GM23248 (cell line): Measurements from ENCODE around the gene TXNRD2. TPM values are rescaled to one million over a fixed set of nuclear protein-coding genes. Genes with fewer than 3 reads are reported as not detected.

Experiments
- DNase-seq: peaks from one replicate; pipeline ENCODE4 v3.0.0-alpha.2; 2015
- H2AFZ ChIP-seq: fragments of 200-600 bp; sonication (generic); 2 replicates; pipeline ENCODE4 v1.6.1; 2016; ENCODE audit warnings: antibody characterized with exemption
- H3F3A ChIP-seq: fragments of 200-600 bp; sonication (generic); 2 replicates; pipeline ENCODE4 v1.6.1; 2016; ENCODE audit warnings: mild to moderate bottlenecking, antibody characterized with exemption, mixed run types; ENCODE audit not compliant: insufficient read depth
- H3K27ac ChIP-seq: fragments of 200-600 bp; sonication (generic); 2 replicates; pipeline ENCODE4 v1.5.1; 2016; ENCODE audit warnings: mild to moderate bottlenecking
- H3K27me3 ChIP-seq: fragments of 200-600 bp; sonication (generic); replicated peaks from 2 replicates; pipeline ENCODE4 v1.6.1; 2016; ENCODE audit warnings: mild to moderate bottlenecking; ENCODE audit not compliant: insufficient read depth
- H3K36me3 ChIP-seq: fragments of 200-600 bp; sonication (generic); 2 replicates; pipeline ENCODE4 v1.6.1; 2016; ENCODE audit warnings: low read depth, mild to moderate bottlenecking
- H3K4me1 ChIP-seq: fragments of 200-600 bp; sonication (generic); 2 replicates; pipeline ENCODE4 v1.6.1; 2016; ENCODE audit warnings: mild to moderate bottlenecking; ENCODE audit not compliant: insufficient read depth
- H3K4me2 ChIP-seq: fragments of 200-600 bp; sonication (generic); one replicate; pipeline ENCODE4 v1.6.1; 2016; ENCODE audit warnings: mild to moderate bottlenecking; ENCODE audit not compliant: unreplicated experiment
- H3K4me3 ChIP-seq: fragments of 200-600 bp; sonication (generic); 2 replicates; pipeline ENCODE4 v1.5.1; 2016; ENCODE audit warnings: mild to moderate bottlenecking
- H3K79me2 ChIP-seq: fragments of 200-600 bp; sonication (generic); 2 replicates; pipeline ENCODE4 v1.6.1; 2016; ENCODE audit warnings: mild to moderate bottlenecking; ENCODE audit not compliant: insufficient read depth
- H3K9ac ChIP-seq: fragments of 200-600 bp; sonication (generic); 2 replicates; pipeline ENCODE4 v1.6.1; 2016; ENCODE audit warnings: mild to moderate bottlenecking
- H3K9me2 ChIP-seq: fragments of 200-600 bp; sonication (generic); 2 replicates; pipeline ENCODE4 v1.6.1; 2016; ENCODE audit warnings: mixed run types, mild to moderate bottlenecking, moderate library complexity; ENCODE audit not compliant: insufficient read depth
- H3K9me3 ChIP-seq: fragments of 200-600 bp; sonication (generic); one replicate; pipeline ENCODE4 v1.6.1; 2017; ENCODE audit warnings: low read depth
- H4K20me1 ChIP-seq: fragments of 200-600 bp; sonication (generic); 2 replicates; pipeline ENCODE4 v1.6.0; 2016; ENCODE audit not compliant: insufficient read depth
- EZH2 ChIP-seq: fragments of 200-600 bp; sonication (generic); IDR thresholded peaks from 2 replicates; pipeline ENCODE4 v1.6.1; 2018; ENCODE audit warnings: antibody characterized with exemption, mild to moderate bottlenecking; ENCODE audit not compliant: insufficient read depth, poor library complexity, severe bottlenecking
- EZH2phosphoT487 ChIP-seq: fragments of 200-600 bp; sonication (generic); IDR thresholded peaks from 2 replicates; pipeline ENCODE4 v1.6.1; 2018; ENCODE audit warnings: antibody characterized with exemption, moderate library complexity, mild to moderate bottlenecking, low read depth; ENCODE audit not compliant: insufficient read depth
- WGBS, 2 experiments: methylation state at CpG; one replicate each; pipeline ENCODE4 v1.1.6; 2015 to 2017; ENCODE audit warnings: low lambda C conversion rate in 2 of 2, low coverage in 1 of 2; ENCODE audit errors: missing lambda C conversion rate in 2 of 2; 5-methylcytosine and 5-hydroxymethylcytosine counted together
- in situ Hi-C: fragments of 300-500 bp; cut with MboI; formaldehyde crosslinking; loops from 2 replicates; pipeline ENCODE4 v1.15.0; 2020
- polyA plus RNA-seq: library from polyadenylated mRNA; unstranded; fragments of >200 nt; fragmentation: Nextera tagmentation; extraction: Ambion mirVana; gene quantifications from 2 replicates; pipeline ENCODE4 v1.2.1, GENCODE V29; 2016
- total RNA-seq: library from RNA; depleted of rRNA; stranded (reverse); fragments of >200 nt; shearing (Covaris generic); gene quantifications from 2 replicates; pipeline ENCODE4 v1.2.3, GENCODE V29; 2014

TXNRD2 gene
- total and polyA plus RNA-seq, 2 experiments from 2014 or later, result 20.1 to 24.8 TPM

GRCh38 chr22:19976671-19977070 is 35.1 kb upstream of the TXNRD2 start:
- in situ Hi-C loops, result loop anchor here (25.0 kb wide), 1 partner anchor 311 kb away; no protein-coding TSS in a partner anchor
- 85 to 86% methylated on average over 2 to 3 of the region's 3 CpGs for WGBS, 2 experiments
- H3K4me2 ChIP-seq, result no peak overlapping the region

GRCh38 chr22:19975707-19976035 is 34.1 kb upstream of the TXNRD2 start:
- H2AFZ ChIP-seq, result no peak overlapping the region
- H4K20me1 ChIP-seq, result no peaks in the 10 kb centered on the region
- in situ Hi-C loops, result loop anchor here (25.0 kb wide), 1 partner anchor 312 kb away; no protein-coding TSS in a partner anchor

More at GRCh38 chr22:19976671-19977070, 35.1 kb upstream of the TXNRD2 start:
- no peaks in the 10 kb centered on the region for H3F3A ChIP-seq
- H3K27ac ChIP-seq, result no peak overlapping the region
- H4K20me1 ChIP-seq, result no peaks in the 10 kb centered on the region
- H3K36me3 ChIP-seq, result no peaks in the 10 kb centered on the region
- H3K4me1 ChIP-seq, result no peaks in the 10 kb centered on the region
- no peaks in the 10 kb centered on the region for H3K9me3 ChIP-seq
- no peaks in the 10 kb centered on the region for H3K79me2 ChIP-seq
- H3K9ac ChIP-seq, result no peak overlapping the region
- no peak for DNase-seq
- no peaks in the 10 kb centered on the region for H3K9me2 ChIP-seq
- H3K27me3 ChIP-seq, result no peaks in the 10 kb centered on the region
- no peak overlapping the region for H2AFZ ChIP-seq
- TF ChIP-seq EZH2 (no peak), EZH2phosphoT487 (no peak)
- H3K4me3 ChIP-seq, result no peak overlapping the region

GRCh38 chr22:19974935-19975706 is 33.5 kb upstream of the TXNRD2 start:
- Histone ChIP-seq H3K27me3 (no peaks in the 10 kb centered on the region), H3K4me1 (no peaks in the 10 kb centered on the region), H4K20me1 (no peaks in the 10 kb centered on the region), H3K9me3 (no peaks in the 10 kb centered on the region), H2AFZ (no peak overlapping the region), H3K36me3 (no peaks in the 10 kb centered on the region), H3K9me2 (no peaks in the 10 kb centered on the region), H3K4me2 (no peak overlapping the region), H3K27ac (no peak overlapping the region), H3K79me2 (no peaks in the 10 kb centered on the region), H3K4me3 (no peak overlapping the region), H3K9ac (no peak overlapping the region), H3F3A (no peaks in the 10 kb centered on the region)
- in situ Hi-C loops, result loop anchor here (25.0 kb wide), 1 partner anchor 312 kb away; no protein-coding TSS in a partner anchor
- 75 to 79% methylated on average over 12 of the region's 13 CpGs for WGBS, 2 experiments
- DNase-seq, result no peak
- TF ChIP-seq EZH2phosphoT487, result no peak
- no peak for TF ChIP-seq EZH2

More at GRCh38 chr22:19975707-19976035, 34.1 kb upstream of the TXNRD2 start:
- Histone ChIP-seq H3K79me2 (no peaks in the 10 kb centered on the region), H3K4me3 (no peak overlapping the region), H3K4me1 (no peaks in the 10 kb centered on the region), H3K9me3 (no peaks in the 10 kb centered on the region), H3K27ac (no peak overlapping the region), H3K9me2 (no peaks in the 10 kb centered on the region), H3K9ac (no peak overlapping the region), H3K36me3 (no peaks in the 10 kb centered on the region), H3K27me3 (no peaks in the 10 kb centered on the region), H3K4me2 (no peak overlapping the region), H3F3A (no peaks in the 10 kb centered on the region)
- WGBS, 2 experiments, result 95 to 97% methylated on average over 4 of the region's 4 CpGs
- no peak for DNase-seq
- TF ChIP-seq EZH2phosphoT487, result no peak

- Histone ChIP-seq H3K27ac (no peak overlapping the region), H3K27me3 (no peaks in the 10 kb centered on the region), H3K9me2 (no peaks in the 10 kb centered on the region), H3K79me2 (no peaks in the 10 kb centered on the region), H3K4me2 (no peak overlapping the region), H2AFZ (no peak overlapping the region), H3F3A (no peaks in the 10 kb centered on the region), H3K36me3 (no peaks in the 10 kb centered on the region), H3K9me3 (no peaks in the 10 kb centered on the region), H4K20me1 (no peaks in the 10 kb centered on the region), H3K4me1 (no peaks in the 10 kb centered on the region), H3K4me3 (no peak overlapping the region), H3K9ac (no peak overlapping the region)
- in situ Hi-C loops, result no loop called here
- peak; percentile 63 for DNase-seq
- no peak for TF ChIP-seq EZH2phosphoT487
- TF ChIP-seq EZH2, result no peak
- WGBS, 2 experiments, result 53 to 57% methylated on average over 11 of the region's 11 CpGs
Measured at GRCh38 chr22:19974268-19974861, 32.7 kb upstream of the TXNRD2 start.
